ENCODE data around the gene SH3GL1.

DNA sequence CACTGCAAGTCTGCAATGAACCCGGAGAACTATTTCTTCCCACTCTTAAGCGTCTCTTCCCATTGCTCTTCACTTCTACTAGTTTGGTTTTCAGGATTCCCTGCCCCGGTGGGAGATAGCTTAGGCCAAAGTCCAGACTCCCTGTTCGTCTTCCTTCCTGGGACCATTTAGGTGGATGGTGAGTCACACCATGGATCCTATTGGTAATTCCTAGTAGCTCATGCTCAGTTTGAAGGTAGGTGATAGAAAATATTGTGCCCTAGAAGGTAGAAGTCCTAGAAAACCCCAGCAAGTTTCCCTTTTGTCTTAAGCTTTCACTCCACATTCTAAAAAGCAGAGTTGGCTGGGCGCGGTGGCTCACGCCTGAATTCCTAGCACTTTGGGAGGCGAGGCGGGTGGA is 15.9 kb upstream of the SH3GL1 start:
- TF ChIP-seq, protein P1, sequence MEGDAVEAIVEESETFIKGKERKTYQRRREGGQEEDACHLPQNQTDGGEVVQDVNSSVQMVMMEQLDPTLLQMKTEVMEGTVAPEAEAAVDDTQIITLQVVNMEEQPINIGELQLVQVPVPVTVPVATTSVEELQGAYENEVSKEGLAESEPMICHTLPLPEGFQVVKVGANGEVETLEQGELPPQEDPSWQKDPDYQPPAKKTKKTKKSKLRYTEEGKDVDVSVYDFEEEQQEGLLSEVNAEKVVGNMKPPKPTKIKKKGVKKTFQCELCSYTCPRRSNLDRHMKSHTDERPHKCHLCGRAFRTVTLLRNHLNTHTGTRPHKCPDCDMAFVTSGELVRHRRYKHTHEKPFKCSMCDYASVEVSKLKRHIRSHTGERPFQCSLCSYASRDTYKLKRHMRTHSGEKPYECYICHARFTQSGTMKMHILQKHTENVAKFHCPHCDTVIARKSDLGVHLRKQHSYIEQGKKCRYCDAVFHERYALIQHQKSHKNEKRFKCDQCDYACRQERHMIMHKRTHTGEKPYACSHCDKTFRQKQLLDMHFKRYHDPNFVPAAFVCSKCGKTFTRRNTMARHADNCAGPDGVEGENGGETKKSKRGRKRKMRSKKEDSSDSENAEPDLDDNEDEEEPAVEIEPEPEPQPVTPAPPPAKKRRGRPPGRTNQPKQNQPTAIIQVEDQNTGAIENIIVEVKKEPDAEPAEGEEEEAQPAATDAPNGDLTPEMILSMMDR (IDR thresholded peaks at IDR 0.05; ENCODE audit: low read length), result no peak
- TF ChIP-seq EZH2 (IDR thresholded peaks at IDR 0.05; ENCODE audit: borderline replicate concordance, low read length), result no peak
